WERI-Rb-1 (cell line): ENCODE data around the gene PGF.

Source experiments
- DNase-seq: peaks from one replicate; pipeline ENCODE4 v3.0.0-alpha.2; 2020
- H3K27ac ChIP-seq: fragments of 250-450 bp; sonication (Bioruptor Pico); 2 replicates; pipeline ENCODE4 v1.5.1; 2020; ENCODE audit warnings: mild to moderate bottlenecking, moderate library complexity
- H3K27me3 ChIP-seq: fragments of 250-450 bp; sonication (Bioruptor Pico); 2 replicates; pipeline ENCODE4 v1.5.1; 2021; ENCODE audit warnings: mild to moderate bottlenecking, low read depth, moderate library complexity; ENCODE audit not compliant: insufficient read depth, severe bottlenecking
- H3K36me3 ChIP-seq: fragments of 250-450 bp; sonication (Bioruptor Pico); 2 replicates; pipeline ENCODE4 v1.5.1; 2020; ENCODE audit warnings: mild to moderate bottlenecking, moderate library complexity
- H3K4me3 ChIP-seq: 2 replicates; pipeline ENCODE4 v1.5.1; 2011; ENCODE audit warnings: low read depth, mild to moderate bottlenecking, control low read depth, low read length
- H3K9me3 ChIP-seq: fragments of 250-450 bp; sonication (Bioruptor Pico); 2 replicates; pipeline ENCODE4 v1.5.1; 2021; ENCODE audit warnings: mild to moderate bottlenecking, moderate library complexity; ENCODE audit not compliant: severe bottlenecking
- CTCF ChIP-seq: IDR thresholded peaks from 2 replicates; pipeline ENCODE4 v1.5.1; 2011; ENCODE audit warnings: low read depth, mild to moderate bottlenecking, control low read depth, inconsistent platforms, low read length

The PGF gene

GRCh38 chr14:74924061-74924460, 31.3 kb downstream of the PGF start:
- peaks cover 16% of the 10 kb centered on the region for H3K36me3 ChIP-seq
- H3K4me3 ChIP-seq: no peak overlapping the region
- TF ChIP-seq CTCF: no peak
- no peaks in the 10 kb centered on the region for H3K9me3 ChIP-seq
- DNase-seq: no peak
- H3K27ac ChIP-seq: no peak overlapping the region
- no peaks in the 10 kb centered on the region for H3K27me3 ChIP-seq

GRCh38 chr14:74922752-74923401, 32.5 kb downstream of the PGF start, which contains the start of gene RPS6KL1:
Gene RPS6KL1, minus strand, starts transcription at chr14:74923260. Its CDS starts 1,719 bp downstream, at chr14:74921541.
- Histone ChIP-seq H3K27ac (peak within 1 kb of the TSS; percentile 76), H3K27me3 (no peaks in the 10 kb centered on the region), H3K4me3 (peak within 1 kb of the TSS; percentile 87), H3K9me3 (no peaks in the 10 kb centered on the region), H3K36me3 (peaks cover 22% of the 10 kb centered on the region)
- DNase-seq: peak; percentile 92
- no peak for TF ChIP-seq CTCF

GRCh38 chr14:74921987-74922751, 33.2 kb downstream of the PGF start:
- Histone ChIP-seq H3K27ac (peak overlapping the region; percentile 76), H3K9me3 (no peaks in the 10 kb centered on the region), H3K4me3 (peak overlapping the region; percentile 87), H3K36me3 (peaks cover 25% of the 10 kb centered on the region), H3K27me3 (no peaks in the 10 kb centered on the region)
- DNase-seq: no peak
- no peak for TF ChIP-seq CTCF

- H3K27me3 ChIP-seq: no peaks in the 10 kb centered on the region
- TF ChIP-seq CTCF: no peak
- no peak overlapping the region for H3K27ac ChIP-seq
Observed at GRCh38 chr14:74921053-74921620, 34.3 kb downstream of the PGF start.

GRCh38 chr14:74920281-74920680, 35.1 kb downstream of the PGF start:
- TF ChIP-seq CTCF: no peak
- H3K27ac ChIP-seq: no peak overlapping the region
- H3K27me3 ChIP-seq: no peaks in the 10 kb centered on the region
- no peak overlapping the region for H3K4me3 ChIP-seq
- no peaks in the 10 kb centered on the region for H3K9me3 ChIP-seq
- H3K36me3 ChIP-seq: peaks cover 28% of the 10 kb centered on the region
- DNase-seq: no peak

More at GRCh38 chr14:74921053-74921620, 34.3 kb downstream of the PGF start:
- Histone ChIP-seq H3K9me3 (no peaks in the 10 kb centered on the region), H3K36me3 (peaks cover 28% of the 10 kb centered on the region), H3K4me3 (no peak overlapping the region)
- DNase-seq: no peak
